HG03558 (cell line): ENCODE results near the gene PTOV1.

Experiments used
- ATAC-seq: cut with Tn5 transposase; IDR thresholded peaks from one replicate; pipeline ENCODE4 v1.9.1; 2021; ENCODE audit warnings: moderate number of reproducible peaks; ENCODE audit not compliant: unreplicated experiment; ENCODE audit errors: extremely low read depth

PTOV1 gene

DNA sequence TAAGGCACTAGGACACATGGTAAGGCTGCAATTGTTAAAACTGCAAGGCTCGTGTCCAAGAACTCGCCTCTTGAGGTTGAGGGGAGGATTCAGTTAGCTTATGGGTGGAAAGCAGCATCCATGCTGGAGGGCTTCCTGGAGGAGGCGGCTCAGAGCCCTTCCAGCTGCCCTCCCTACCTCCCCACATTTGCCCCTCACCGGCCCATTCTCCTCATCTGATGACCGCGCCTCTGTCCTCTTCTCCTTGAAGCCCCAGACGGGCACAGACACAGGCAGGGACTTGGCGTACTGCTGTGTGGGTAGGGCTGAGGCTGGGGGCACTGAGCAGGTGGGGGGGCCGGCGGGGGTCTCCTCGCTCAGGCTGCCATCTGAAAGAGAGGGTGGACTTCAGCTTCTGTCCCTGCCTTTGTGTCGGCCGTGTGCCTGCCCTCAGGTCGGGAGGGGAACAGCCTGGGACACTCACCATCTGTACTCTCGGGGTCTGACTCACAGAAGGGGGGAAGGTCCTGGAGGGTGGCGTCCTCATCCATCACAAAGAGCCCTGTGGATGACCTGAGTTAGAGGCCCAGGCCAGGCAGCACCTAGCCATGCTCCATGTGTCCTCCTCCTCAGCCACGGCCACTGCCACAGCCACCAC, 20.5 kb downstream of the PTOV1 start:
- ATAC-seq, result no peak

DNA sequence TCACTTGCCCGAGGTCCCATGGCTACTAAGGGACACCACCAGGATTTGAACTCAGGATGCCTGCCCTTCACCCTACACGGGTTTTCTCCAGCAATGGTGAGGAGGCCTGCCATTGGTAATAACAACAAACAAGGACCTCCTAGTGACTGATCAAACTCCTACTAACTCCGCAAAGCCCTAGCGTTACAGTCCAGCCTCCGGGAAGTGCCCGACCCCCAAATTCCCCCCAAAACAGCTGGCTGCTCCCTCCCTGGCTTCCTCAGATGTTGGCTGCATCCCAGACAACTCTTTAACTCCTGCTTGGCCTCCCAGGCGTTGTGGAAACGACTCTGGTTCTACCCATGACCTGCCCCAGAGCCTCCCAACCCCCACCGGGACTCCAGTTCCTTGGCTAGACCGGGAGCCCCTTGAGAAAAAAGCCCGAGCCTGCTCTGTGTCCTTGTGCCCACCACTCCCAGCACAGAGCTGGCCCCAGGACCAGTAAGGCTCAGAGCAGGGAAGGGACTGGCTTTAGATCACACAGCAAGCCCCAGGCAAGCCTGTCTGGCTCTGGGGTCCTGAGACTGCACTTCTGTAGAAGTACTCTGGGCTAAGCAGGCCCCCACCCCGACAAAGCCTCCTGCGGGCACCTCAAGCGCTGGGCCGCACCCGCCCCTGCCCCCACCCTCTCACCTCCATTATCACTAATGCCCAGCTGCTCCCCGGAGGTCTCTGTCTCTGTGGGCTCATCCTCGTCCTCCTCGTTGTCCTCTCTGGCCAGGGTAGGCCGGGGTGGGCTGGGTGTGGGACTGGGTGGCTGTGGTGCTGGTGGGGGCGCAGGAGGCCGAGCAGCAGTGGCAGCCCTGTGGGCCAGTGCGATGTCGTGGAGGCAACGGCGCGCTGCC, 21.5 kb downstream of the PTOV1 start:
- no peak for ATAC-seq

DNA sequence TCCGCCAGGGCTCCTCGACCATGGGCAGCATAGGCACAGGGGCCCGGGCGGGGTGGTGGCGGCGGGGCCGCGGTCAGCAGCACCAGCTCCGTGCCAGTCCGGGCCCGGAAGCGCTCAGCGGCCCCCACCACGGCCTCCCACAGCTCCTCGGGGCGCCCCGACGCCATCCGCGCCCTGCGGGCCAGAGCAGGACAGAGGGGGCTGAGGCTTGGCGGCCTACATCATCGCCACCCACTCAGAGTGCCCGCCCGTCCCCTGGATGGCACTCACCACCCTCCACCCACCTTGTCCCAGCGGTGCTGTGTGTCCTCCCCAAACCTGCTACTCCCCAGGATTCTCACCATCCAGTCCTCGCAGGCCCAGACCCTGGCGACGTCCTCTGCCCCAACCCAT, 22.2 kb downstream of the PTOV1 start:
- ATAC-seq, result no peak

DNA sequence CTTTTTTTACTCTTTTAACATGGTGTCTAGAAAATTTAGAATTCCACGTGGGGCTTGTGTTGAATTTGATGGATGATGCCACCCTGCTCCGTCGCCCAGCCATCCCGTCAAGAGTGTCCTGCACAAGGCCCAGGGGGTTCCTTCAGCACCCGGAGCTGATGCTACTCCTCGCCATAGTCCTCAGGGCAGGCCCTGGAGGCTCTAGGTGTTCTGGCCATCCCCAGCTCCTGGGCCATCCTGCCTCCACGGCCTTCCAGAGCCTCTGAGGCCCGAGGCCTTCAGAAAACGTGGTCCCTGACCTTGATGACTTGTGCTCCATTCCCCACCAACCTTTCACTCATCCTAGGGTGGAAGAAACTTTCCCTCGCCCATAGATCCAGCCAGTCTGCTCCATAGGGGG, 22.9 kb downstream of the PTOV1 start:
- no peak for ATAC-seq

DNA sequence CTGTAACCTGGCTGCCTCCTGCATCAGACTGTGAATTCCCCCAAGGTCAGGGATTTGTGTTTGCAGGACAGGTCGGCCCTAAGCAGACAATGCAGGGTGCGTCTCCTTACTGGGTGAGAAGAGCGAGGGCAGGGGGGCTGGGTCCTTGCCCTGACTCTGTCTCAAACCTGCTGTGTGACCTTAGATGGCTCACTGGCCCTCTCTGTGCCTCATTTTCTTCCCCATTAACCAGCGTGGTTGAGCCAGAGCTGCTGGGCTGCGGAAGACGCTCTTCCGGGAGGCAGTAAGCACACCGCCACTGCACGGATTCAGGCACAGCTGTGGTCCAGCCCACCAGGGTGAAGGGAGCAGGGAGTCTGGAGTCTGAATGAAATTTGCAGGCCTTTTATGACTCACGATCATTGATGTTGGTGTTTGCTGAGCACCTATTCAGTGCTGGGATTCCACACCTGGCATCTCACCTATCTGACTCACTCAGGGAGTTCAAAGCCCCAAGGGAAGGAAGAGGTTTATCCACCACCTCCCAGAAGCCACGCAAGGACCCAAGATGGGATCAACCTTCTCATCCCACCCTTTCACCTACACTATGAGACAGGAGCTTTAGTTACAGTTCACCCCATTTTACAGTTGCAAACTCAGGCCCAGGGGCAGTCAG, 23.7 kb downstream of the PTOV1 start:
- ATAC-seq, result no peak

DNA sequence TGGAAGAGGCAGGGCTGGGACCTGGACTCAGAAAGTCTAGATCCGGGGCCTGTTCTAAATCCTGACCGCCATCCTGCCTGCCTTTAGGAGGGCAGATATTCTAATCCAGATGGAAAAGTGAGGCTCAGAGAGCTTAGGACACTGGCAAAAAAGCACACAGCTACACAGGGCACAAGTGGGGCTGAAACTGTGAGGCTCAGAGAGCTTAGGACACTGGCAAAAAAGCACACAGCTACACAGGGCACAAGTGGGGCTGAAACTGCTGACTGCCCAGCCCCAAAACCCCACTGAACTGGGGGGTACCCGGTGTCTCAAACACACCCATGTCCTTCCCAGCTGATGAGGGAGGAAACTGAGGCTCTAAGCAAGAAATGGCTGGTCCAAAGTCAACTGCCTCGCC, 24.2 kb downstream of the PTOV1 start:
- no peak for ATAC-seq

DNA sequence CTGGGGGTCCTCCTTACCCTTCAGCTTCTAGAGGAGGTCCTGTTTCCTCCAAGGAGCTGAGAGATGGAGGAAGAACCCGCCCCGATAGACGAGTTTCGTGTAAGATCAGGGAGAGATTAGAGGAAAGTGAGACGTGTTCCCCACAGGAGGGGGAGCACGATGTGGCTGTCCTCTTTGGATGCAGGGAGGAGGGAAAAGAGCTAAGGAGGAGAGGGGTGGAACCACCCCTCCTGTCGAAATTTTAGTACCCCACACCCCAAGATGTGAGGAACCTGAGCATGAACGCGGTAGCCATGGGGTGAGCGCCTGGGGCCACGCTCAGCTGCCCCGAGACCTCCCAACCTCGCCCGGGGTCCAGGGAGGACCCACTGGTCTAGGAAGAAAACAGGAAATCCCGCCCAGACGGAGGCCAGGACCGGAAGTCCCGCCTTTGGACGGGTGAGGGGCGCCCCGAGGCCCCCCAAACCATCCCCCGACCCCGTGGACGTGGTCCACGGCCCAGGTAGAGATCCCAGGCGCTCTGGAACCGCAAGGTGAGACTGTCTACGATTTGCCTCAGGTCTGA, 25.0 kb downstream of the PTOV1 start:
- ATAC-seq, result no peak

DNA sequence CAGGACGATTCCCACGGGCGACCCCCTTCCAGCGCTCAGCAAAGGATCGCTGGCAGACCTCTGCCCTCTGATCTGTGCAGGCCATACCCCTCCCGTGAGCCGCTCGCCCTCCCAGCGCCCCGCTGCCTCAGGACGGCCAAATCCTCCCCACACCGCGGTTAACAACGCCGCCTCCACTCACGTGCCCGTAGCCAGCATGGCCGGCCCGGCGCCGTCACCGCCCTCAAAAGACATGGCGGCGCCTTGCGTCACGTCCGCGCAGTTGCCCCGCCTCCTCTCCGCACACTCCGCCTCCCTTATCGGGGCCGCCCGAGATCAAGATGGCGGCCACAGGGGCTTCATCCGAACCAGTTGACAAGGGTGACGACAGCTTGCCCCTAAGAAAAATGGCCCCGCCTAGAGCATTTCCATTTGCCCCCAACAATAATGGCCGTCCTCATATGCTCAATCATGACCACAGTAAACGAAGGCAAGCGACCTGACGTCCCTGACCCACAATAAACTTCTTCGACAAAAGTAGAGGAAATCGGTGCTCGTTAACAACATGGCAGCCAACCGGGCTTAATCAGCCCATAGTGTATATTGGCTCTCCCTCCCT, 25.6 kb downstream of the PTOV1 start:
- ATAC-seq, result peak; percentile 24

DNA sequence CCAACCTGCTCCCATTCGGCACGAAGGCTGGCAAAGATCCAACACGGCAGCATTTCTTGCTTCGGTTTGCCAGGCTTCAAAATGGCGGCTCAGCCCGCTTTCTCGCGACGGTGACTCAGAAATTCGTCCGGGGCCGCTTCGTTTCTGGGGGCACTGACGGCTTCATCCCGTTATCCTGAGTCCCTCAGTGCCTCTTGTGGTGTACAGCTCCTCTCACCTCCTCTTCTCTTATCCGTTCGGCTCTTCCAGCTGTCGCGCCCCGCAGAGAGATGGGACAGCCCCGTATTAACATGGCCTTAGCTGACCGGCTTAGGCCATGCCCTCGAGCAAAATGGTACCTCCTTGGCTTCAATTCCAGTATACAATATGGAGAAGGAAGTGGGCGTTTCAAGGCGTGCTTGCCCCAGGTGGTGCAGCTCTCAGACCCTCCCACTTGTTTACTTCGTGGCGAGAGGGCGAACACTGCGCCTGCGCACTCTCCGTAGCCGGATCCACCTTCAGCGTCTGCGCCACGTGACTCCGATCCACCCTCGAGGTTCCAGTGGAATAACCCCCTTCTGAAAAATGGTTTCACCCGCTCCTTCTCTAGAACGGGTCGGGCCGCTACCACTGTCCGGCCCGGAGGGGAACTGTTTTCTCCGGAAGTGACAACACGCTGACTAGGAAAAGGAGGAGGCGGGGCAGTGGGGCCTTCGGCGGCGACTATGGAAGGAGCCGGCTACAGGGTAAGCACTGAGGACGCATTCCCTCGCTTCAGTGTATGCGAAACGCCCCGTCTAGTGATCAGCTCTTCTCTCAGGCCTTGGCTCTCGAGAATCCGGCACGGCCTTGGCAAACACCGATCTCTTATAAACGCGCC, 26.3 kb downstream of the PTOV1 start, which contains the start of the genes AKT1S1 and TBC1D17:
Gene AKT1S1, minus strand, starts transcription at position 336 of the 859 bp plus-strand sequence. CDS start 4,060 bp downstream, outside the sequence.
Gene TBC1D17, plus strand, starts transcription at position 683 of the 859 bp plus-strand sequence. Its CDS starts 22 bp downstream, at position 705.
- ATAC-seq, result peak; percentile 42

DNA sequence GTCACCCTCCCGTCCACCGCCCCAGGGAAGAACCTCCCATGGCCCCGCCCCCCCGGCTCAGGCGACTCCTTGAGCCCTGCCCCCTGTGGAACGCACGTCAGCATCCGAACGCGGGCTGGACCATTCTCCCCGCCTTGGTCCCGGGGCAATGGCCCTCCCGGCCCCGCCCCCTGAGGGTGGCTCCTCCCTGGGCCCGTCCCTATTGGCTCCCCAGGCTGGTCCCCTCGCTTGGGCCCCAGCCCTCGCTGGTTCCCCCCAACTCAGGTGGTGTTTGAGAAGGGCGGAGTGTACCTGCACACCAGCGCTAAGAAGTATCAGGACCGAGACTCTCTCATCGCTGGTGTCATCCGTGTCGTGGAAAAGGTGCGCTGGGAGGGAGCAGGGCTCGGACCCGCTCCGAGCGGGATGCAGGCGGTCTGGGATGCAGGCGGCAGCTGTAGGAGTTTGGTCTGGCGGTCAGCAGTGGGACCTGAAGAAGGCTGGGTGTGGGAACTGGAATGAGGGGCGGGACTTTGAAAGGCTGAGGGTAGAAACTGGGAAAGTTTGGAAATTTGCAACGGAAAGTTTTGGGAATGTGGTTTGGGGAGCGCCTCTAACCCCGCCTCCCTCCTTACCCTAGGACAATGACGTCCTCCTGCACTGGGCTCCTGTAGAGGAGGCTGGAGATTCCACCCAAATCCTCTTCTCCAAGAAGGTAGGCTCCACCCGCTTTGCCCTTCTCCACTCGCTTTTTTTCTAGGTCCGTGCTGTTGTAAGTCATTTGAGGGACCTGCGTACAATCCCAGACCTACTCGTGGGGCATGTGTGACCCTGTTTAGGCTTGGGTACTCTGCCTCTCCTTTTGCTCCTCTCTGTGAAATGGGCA, 27.2 kb downstream of the PTOV1 start:
- peak; percentile 20 for ATAC-seq

DNA sequence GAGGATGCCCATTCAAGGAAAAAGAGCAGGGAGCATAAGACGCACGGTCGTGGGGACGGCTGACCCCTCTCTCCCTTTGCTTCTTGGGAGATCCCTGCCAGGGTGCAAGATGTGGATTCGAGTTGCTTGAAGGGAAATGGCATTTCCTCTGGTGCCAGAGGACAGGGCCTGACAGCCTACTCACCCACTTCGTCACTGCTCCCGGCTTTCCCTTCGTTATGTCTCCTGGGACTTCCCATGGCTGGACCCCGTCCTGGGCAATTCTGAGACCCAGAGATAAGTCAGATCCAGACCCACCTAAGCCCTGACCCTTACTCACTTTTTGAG, 27.7 kb downstream of the PTOV1 start:
- ATAC-seq, result no peak

DNA sequence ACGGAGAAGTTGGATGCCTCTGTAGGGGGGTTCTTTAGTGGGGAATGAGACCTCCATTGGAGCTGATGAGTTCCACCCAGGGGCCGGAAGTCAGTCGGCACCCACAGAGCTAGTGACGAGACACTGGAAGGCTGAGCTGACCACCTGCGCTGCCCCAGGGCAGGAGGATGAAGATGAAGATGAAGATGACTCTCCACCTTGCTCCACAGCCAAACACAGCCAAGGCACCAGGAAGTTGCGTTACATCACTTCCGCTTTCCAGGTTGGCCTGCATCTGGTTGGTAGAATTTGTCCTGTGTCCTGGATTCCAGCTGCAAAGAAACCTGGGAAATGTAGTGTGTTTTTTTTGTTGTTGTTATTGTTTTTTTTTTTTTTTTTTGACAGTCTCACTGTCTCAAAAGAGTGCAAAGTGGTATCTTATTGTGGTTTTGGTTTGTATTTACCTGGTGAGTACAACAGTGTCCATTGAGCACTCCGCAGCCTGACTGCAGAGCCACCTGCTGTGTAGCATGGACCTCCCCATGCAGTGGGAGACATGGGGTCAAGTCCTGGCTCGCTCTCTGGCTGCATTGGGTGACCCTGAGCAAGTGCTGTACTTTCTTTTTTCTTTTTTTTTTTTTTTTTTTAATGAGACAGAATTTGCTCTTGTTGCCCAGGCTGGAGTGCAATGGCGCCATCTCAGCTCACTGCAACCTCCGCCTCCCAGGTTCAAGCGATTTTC, 28.4 kb downstream of the PTOV1 start:
- no peak for ATAC-seq

DNA sequence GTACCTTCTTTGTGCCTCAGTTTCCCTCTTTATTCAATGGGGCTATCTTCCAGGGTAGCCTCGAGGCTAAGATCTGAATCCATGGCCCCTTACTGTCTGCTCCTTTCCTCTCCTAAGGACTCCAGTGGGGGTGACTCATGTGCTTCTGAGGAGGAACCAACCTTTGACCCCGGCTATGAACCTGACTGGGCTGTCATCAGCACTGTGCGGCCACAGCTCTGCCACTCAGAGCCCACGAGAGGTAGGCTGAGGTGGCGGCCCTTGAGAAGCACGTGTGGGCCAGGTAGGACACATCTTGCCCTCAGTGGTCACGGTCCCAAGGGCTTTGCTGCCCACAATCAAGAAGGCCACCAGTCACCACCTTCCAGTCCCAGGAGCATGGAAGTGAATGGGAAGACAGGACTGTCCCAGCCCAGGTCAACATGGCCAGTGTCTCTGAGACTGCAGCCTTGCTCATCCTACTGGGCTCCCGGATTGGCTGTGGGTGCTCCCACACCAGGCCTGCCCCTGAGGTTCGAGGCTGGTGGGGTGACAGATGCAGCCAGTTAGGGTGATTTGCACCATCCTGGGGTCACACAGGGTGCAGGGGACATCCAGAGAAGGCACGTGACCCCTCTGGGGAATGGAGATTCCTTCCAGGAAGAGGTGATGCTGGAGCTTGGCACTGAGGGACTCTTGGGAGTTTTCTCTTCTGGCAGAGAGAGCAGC, 29.4 kb downstream of the PTOV1 start:
- no peak for ATAC-seq

DNA sequence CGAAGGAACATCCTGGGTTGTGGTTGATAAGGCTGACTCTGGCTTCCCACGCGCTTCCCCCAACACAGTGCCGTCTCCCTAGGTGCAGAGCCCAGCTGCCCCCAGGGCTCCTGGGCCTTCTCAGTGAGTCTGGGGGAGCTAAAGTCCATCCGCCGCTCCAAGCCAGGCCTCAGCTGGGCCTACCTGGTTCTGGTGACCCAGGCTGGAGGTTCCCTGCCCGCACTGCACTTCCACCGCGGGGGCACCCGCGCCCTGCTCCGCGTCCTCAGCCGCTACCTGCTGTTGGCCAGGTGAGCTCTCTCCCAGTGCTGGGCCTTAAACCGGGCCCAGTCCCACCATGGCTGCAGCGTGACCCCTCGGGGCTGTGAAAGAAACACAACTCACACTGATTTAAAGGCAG, 30.2 kb downstream of the PTOV1 start:
- no peak for ATAC-seq

DNA sequence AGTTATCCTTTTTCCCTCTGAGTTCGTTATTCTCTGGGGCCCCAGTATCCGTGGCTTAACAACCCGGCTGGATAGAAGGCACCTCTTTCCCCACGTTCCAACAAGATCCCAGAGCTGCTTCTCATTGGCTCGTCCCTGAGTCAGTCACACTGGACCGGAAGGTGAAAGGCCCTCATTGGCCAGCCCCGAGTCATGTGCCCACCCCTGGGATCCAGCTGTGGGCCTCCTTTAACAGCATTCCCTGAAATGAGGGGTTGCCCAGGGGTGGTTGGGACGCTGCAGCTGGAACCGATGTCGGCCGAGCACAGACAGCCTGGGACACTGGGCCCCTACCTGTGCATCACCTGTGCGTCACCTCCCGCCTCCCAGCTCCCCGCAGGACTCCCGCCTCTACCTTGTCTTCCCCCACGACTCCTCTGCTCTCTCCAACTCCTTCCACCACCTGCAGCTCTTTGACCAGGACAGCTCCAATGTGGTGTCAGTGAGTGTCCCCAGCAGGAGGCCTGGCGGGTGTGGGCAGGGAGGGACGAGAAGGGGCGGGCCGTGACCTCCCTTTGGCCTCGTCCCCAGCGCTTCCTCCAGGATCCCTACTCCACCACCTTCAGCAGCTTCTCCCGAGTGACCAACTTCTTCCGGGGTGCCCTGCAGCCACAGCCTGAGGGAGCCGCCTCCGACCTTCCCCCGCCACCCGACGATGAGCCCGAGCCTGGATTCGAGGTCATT, 30.9 kb downstream of the PTOV1 start:
- no peak for ATAC-seq

DNA sequence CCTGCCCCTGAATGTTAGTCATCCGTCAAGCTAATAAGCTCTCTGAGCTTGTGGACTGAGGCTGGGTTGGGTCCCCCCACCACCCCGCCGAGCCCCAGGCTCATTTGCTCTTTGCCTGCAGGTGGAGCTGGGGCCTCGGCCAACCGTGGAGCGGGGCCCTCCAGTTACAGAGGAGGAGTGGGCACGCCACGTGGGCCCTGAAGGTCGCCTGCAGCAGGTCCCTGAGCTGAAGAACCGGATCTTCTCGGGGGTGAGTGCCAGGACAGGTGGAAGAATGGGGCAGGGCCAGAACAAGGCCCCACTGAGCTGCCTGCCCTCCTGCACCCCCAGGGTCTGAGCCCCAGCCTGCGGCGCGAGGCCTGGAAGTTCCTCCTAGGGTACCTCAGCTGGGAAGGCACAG, 31.7 kb downstream of the PTOV1 start:
- no peak for ATAC-seq

DNA sequence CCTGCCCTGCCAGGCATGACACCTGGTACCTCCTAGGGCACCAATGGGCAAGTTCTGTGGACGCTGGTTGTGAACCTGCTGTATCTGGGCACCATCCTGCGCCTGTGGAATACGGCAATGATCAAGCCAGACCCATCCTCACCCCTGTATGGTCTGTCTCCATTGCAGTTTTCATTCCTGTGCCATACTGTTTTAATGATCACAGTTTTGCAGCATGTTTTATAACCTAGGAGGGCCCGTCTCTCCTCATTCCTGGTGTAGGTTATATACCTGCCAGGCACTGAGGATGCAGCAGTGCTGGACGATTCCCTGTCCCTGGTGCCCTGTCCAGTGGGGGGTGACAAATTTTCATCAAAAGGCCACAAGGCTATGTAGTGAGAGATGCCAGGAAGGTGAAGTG, 32.1 kb downstream of the PTOV1 start:
- ATAC-seq, result no peak
